ENCODE results near the gene NRROS. TPM values are rescaled to one million over a fixed set of nuclear protein-coding genes. Genes with fewer than 3 reads are reported as not detected.

Gene NRROS
- polyA plus RNA-seq, 1 of the 3 experiments (the other 2 are of a cell fraction), result 0.25 TPM

DNA sequence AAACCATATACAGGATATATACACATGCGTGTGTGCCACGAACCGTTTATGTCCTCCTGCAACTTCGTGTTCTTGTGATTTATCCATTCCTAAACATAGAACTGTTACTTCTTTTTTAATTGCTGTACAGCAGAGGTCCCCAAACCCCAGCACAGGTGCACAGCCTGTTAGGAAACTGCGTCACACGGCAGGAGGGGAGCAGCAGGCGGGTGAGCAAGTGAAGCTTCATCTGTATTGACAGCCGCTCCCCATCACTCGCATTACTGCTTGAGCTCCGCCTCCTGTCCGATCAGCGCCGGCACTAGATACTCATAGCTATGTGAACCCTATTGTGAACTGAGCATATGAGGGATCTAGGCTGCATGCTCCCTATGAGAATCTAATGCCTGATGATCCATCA, 34.9 kb upstream of the NRROS start (continued):
- TF ChIP-seq CHD2 (IDR thresholded peaks at IDR 0.05; ENCODE audit: low read length, partially characterized antibody) (no peak), MXI1 (IDR thresholded peaks at IDR 0.05; ENCODE audit: low read depth, low read length) (no peak), MEF2A (IDR thresholded peaks at IDR 0.05; ENCODE audit: borderline replicate concordance, low read depth) (no peak), YY1 (IDR thresholded peaks at IDR 0.05; ENCODE audit: low read depth) (no peak)
- TF ChIP-seq, protein P1, sequence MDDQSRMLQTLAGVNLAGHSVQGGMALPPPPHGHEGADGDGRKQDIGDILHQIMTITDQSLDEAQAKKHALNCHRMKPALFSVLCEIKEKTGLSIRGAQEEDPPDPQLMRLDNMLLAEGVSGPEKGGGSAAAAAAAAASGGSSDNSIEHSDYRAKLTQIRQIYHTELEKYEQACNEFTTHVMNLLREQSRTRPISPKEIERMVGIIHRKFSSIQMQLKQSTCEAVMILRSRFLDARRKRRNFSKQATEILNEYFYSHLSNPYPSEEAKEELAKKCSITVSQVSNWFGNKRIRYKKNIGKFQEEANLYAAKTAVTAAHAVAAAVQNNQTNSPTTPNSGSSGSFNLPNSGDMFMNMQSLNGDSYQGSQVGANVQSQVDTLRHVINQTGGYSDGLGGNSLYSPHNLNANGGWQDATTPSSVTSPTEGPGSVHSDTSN (IDR thresholded peaks at IDR 0.05), result no peak
- TF ChIP-seq, protein P2, sequence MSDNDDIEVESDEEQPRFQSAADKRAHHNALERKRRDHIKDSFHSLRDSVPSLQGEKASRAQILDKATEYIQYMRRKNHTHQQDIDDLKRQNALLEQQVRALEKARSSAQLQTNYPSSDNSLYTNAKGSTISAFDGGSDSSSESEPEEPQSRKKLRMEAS (IDR thresholded peaks at IDR 0.05; ENCODE audit: low read depth), result no peak
- TF ChIP-seq, protein P3, sequence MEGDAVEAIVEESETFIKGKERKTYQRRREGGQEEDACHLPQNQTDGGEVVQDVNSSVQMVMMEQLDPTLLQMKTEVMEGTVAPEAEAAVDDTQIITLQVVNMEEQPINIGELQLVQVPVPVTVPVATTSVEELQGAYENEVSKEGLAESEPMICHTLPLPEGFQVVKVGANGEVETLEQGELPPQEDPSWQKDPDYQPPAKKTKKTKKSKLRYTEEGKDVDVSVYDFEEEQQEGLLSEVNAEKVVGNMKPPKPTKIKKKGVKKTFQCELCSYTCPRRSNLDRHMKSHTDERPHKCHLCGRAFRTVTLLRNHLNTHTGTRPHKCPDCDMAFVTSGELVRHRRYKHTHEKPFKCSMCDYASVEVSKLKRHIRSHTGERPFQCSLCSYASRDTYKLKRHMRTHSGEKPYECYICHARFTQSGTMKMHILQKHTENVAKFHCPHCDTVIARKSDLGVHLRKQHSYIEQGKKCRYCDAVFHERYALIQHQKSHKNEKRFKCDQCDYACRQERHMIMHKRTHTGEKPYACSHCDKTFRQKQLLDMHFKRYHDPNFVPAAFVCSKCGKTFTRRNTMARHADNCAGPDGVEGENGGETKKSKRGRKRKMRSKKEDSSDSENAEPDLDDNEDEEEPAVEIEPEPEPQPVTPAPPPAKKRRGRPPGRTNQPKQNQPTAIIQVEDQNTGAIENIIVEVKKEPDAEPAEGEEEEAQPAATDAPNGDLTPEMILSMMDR (IDR thresholded peaks at IDR 0.05), result no peak
- TF ChIP-seq, protein P4, sequence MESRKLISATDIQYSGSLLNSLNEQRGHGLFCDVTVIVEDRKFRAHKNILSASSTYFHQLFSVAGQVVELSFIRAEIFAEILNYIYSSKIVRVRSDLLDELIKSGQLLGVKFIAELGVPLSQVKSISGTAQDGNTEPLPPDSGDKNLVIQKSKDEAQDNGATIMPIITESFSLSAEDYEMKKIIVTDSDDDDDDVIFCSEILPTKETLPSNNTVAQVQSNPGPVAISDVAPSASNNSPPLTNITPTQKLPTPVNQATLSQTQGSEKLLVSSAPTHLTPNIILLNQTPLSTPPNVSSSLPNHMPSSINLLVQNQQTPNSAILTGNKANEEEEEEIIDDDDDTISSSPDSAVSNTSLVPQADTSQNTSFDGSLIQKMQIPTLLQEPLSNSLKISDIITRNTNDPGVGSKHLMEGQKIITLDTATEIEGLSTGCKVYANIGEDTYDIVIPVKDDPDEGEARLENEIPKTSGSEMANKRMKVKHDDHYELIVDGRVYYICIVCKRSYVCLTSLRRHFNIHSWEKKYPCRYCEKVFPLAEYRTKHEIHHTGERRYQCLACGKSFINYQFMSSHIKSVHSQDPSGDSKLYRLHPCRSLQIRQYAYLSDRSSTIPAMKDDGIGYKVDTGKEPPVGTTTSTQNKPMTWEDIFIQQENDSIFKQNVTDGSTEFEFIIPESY (IDR thresholded peaks at IDR 0.05; ENCODE audit: borderline replicate concordance, low read depth), result no peak

DNA sequence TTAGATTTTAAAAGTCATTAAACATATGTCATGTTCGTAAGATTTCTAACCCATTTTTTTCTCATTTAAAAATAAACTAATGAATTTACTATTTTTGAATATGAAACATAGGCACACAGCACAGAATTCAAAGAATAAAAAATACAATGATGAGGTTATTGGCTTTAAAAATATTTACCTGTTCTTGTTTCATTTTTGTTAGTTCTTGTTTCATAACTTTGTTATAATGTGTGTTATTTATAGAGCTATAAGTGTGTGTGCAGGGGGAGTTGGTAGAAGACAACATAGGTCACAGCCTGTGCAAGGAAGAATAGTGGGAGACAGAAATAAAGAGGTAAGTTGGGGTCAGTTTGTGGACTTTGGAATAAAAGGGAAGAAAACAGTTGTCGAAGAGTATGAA, 30.8 kb upstream of the NRROS start:
- TF ChIP-seq, protein P5, sequence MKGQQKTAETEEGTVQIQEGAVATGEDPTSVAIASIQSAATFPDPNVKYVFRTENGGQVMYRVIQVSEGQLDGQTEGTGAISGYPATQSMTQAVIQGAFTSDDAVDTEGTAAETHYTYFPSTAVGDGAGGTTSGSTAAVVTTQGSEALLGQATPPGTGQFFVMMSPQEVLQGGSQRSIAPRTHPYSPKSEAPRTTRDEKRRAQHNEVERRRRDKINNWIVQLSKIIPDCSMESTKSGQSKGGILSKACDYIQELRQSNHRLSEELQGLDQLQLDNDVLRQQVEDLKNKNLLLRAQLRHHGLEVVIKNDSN (IDR thresholded peaks at IDR 0.05; ENCODE audit: borderline replicate concordance, low read depth), result no peak
- TF ChIP-seq, protein P4 (IDR thresholded peaks at IDR 0.05; ENCODE audit: borderline replicate concordance, low read depth), result no peak
- no peak for TF ChIP-seq ELF1 (IDR thresholded peaks at IDR 0.05)
- TF ChIP-seq TCF12 (IDR thresholded peaks at IDR 0.05), result no peak
- TF ChIP-seq RCOR1 (IDR thresholded peaks at IDR 0.05; ENCODE audit: low read length), result no peak
- TF ChIP-seq POLR2AphosphoS5 (IDR thresholded peaks at IDR 0.05; ENCODE audit: low read depth, low read length), result no peak
- no peak for TF ChIP-seq CHD2 (IDR thresholded peaks at IDR 0.05; ENCODE audit: low read length, partially characterized antibody)
- Histone ChIP-seq H3K4me3 (ENCODE audit: low read depth in 2 of 2, low read length in 1 of 2) (no peak overlapping the region), H3K4me1 (ENCODE audit: control insufficient read depth in 1 of 2, insufficient read depth in 2 of 2, low read depth in 1 of 2, low read length in 1 of 2) (peaks cover 7 to 9% of the 10 kb centered on the region in 2 experiments; a peak in 2 of 4 replicates), H3F3A (replicated peaks; ENCODE audit: insufficient read depth) (no peaks in the 10 kb centered on the region), H3K36me3 (replicated peaks in 1 of 2; ENCODE audit: control insufficient read depth in 1 of 2, insufficient read depth in 2 of 2, low read length in 1 of 2) (no peaks in the 10 kb centered on the region), H3K27me3 (ENCODE audit: insufficient read depth) (no peaks in the 10 kb centered on the region), H3K79me2 (ENCODE audit: insufficient read depth) (no peaks in the 10 kb centered on the region), H3K9ac (no peak overlapping the region), H4K20me1 (ENCODE audit: insufficient read depth) (no peaks in the 10 kb centered on the region), H3K9me3 (0 out of 2 replicates have a peak, but pooled peaks cover 3% of the 10 kb centered on the region), H3K9me2 (no peaks in the 10 kb centered on the region), H2AFZ (ENCODE audit: low read depth) (no peak overlapping the region), H3K27ac (ENCODE audit: low read depth in 2 of 2, low read length in 1 of 2) (no peak overlapping the region), H3K4me2 (no peak overlapping the region)
- ChIA-PET POLR2A (no interaction called here), CTCF (interaction anchor here (0.6 to 4.6 kb wide), 18 partner anchors 9 to 361 kb away, joined by 3 to 54 read pairs (median 6); partner anchors contain the start of genes CEP19, NCBP2 and PIGX)
- 82% methylated on average over 2 of the region's 2 CpGs for WGBS (ENCODE audit: low lambda C conversion rate)
- no peak for DNase-seq
